OCI-LY7 (cell line): Measurements from ENCODE around the gene SYPL1.

ENCODE experiments used
- EZH2phosphoT487 ChIP-seq: fragments of 200-600 bp; sonication (generic); IDR thresholded peaks from 2 replicates; pipeline ENCODE4 v1.6.1; 2018; ENCODE audit warnings: low read depth, borderline replicate concordance, mild to moderate bottlenecking, mixed run types, antibody characterized with exemption, low read length, moderate library complexity, mixed read lengths
- TF ChIP-seq, protein P1 (sequence below): fragments of 200-600 bp; sonication (generic); conservative IDR thresholded peaks from 2 replicates; pipeline ENCODE4 v1.5.1; 2014; ENCODE audit warnings: mild to moderate bottlenecking, antibody characterized with exemption, low read length, moderate library complexity, mixed read lengths

DNA sequence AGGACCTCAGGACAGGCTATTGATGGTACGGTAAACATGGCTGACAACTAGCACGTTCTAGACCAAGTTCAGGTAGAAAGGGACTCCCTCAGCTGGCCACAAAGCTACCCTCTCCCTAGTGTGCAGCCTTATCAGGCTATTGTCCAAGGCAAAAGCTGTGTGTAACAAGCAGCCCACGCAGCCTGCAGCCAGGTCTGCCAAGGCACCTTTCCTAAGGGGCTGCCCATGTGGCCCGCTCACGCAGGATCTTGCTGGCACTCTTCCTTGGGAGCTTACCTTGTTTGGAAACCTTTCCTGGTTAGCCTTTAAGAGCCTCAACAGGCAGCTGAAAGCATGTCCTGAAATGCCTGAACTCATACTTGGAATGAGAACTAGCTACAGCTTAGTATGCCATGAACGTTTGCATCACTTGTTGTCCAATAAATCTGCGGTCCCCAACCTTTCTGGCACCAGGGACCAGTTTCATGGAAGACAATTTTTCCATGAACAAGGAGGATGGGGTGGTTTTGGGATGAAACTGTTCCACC lies 51.7 kb downstream of the SYPL1 start:
- TF ChIP-seq, protein P1, sequence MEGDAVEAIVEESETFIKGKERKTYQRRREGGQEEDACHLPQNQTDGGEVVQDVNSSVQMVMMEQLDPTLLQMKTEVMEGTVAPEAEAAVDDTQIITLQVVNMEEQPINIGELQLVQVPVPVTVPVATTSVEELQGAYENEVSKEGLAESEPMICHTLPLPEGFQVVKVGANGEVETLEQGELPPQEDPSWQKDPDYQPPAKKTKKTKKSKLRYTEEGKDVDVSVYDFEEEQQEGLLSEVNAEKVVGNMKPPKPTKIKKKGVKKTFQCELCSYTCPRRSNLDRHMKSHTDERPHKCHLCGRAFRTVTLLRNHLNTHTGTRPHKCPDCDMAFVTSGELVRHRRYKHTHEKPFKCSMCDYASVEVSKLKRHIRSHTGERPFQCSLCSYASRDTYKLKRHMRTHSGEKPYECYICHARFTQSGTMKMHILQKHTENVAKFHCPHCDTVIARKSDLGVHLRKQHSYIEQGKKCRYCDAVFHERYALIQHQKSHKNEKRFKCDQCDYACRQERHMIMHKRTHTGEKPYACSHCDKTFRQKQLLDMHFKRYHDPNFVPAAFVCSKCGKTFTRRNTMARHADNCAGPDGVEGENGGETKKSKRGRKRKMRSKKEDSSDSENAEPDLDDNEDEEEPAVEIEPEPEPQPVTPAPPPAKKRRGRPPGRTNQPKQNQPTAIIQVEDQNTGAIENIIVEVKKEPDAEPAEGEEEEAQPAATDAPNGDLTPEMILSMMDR, result no peak
- TF ChIP-seq EZH2phosphoT487, result no peak
